GM12865 (cell line): Measurements from ENCODE around the gene TOP2B.

Source experiments
- DNase-seq: peaks from one replicate; pipeline ENCODE4 v3.0.0; 2010; ENCODE audit warnings: low read depth
- H3K4me3 ChIP-seq: 2 replicates; pipeline ENCODE4 v1.5.1; 2011; ENCODE audit warnings: mild to moderate bottlenecking, low read depth, low read length, control low read depth
- CTCF ChIP-seq: IDR thresholded peaks from 2 replicates; pipeline ENCODE4 v1.5.1; 2011; ENCODE audit warnings: low read length, control low read depth, low read depth, inconsistent platforms; ENCODE audit not compliant: insufficient read depth; ENCODE audit errors: missing control alignments

The TOP2B gene

GRCh38 chr3:25547943-25548674 lies 116.6 kb downstream of the TOP2B start:
- TF ChIP-seq CTCF, result no peak
- H3K4me3 ChIP-seq, result no peak overlapping the region
- DNase-seq, result no peak
